Fibroblast of upper back skin (primary cell): ENCODE data around the gene MFN2.

Experiments
- DNase-seq: peaks from one replicate; pipeline ENCODE4 v3.0.0-alpha.2; 2013

MFN2 gene

GRCh38 chr1:11960715-11961114, 19.5 kb upstream of the MFN2 start:
- DNase-seq = no peak

- DNase-seq = no peak
Measured at GRCh38 chr1:11961230-11961629, 19.0 kb upstream of the MFN2 start.

DNA sequence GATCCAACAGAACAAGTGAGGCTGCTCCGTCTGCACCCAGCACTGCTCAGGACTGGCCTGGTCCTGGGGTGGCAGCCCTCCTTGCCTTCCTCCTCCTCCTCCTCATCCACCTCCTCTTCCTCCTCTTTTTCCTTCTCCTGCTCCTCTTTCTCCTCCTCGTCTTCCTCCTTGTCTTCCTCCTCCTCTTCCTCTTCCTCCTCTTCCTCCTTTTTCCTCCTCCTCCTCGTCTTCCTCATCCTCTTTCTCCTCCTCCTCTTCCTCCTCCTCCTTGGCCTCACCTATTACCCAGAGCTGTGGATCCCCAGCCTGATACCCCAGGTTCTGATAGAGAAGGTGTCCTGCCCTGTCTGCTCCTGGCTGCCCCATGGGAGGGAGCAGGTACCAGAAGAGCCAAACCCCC, 16.6 kb upstream of the MFN2 start:
- no peak for DNase-seq

GRCh38 chr1:11964656-11965055, 15.6 kb upstream of the MFN2 start:
- DNase-seq = no peak

DNA sequence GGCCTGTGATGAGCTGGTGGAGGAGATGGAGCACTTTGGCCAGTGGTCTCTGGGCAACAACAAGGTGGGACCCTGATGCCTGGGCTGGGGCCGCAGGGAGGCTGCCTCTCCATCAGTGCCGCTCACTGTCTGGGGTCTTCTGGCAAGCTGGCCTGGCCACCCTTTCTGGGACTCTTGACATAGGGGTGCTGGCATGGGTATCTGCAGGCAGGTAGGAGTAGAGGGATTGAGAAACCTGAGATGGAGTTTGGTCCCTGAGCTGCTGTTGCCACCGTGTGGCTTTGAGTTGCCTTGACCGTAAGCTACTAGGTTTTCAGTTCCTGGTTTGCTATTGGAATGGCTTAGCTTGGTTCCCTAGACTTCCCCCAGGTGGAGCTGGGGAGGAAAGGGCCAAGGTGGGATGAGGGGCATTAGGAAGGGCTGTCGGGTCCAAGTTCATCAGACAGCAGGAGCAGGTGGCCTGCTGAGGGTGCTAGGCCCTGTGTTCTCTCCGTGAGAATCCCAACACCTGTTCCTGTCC, 13.2 kb upstream of the MFN2 start:
- DNase-seq = peak; percentile 27

DNA sequence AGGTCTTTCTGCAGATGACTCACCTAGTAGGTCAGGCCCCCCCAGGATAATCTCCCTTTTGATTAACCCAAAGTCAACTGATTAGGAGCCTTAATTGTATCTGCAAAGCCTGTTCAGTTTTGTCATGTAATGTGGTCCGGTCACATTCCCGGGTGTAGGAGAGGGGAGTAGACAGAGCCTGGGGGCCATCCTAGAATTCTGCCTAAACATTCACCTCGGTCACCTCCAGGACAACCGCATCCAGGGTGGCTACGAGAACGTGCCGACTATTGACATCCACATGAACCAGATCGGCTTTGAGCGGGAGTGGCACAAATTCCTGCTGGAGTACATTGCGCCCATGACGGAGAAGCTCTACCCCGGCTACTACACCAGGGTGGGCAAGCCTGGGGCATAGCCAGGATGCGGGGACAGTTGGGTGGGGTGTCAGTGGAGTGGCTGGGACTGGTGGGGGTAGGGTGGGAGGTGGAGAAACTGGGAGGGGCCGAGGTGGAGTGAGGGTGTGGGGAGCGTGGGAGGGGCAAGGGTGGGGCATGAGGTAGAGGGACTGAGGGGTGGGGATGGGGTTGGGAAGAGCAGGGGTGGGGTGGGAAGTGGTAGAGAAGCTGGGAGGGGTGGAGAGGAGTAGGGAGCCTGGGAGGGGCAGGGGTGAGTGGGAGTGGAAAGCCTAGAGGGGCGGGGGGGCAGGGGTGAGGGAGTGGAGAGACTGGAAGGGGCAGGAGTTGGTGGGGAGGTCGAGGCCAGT, 9.6 kb upstream of the MFN2 start:
- no peak for DNase-seq

DNA sequence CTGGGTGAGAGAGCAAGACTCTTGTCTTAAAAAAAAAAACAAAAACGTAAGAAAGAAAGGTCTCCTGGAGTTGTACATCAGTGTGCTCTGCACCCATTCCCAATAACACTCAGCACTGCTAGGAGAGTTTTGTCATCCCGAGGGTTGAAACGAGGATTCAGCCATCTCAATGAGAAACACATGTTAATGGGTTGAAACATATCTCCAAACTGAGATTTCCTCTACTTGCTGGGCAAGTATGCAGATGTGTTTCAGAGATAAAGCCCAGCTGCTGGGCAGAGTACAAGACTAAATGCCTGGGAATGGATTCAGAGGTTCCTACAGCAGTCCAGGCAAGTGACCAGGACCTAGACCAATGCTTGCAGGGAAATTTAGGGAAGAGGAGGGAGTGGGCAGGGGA, 2.6 kb upstream of the MFN2 start:
- peak; percentile 43 for DNase-seq

DNA sequence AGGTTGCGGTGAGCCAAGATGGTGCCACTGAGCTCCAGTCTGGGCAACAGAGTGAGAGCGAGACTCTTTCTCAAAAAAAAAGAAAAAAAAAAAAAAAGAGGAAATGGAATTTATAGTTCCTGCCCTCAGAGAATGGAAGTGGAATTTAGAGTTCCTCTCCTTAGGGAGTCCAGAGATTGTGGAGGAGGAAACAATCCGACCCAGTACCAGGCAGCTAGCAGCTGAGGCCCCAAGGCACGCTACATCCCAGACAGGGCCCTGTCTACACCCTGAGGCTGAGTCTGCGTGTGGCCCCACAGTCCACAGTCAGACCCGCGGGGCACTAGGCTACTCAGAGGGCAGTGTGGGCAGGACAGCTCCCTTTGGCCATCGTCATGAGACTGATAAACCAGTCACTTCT, 1.9 kb upstream of the MFN2 start:
- no peak for DNase-seq

GRCh38 chr1:11979028-11979850, 1.0 kb upstream of the MFN2 start:
- DNase-seq = no peak

GRCh38 chr1:11980676-11980972, 380 bp downstream of the MFN2 start:
- DNase-seq = no peak

GRCh38 chr1:11981378-11982009, 1.2 kb downstream of the MFN2 start:
- DNase-seq = no peak

- DNase-seq = no peak
Measured at GRCh38 chr1:11982010-11982392, 1.8 kb downstream of the MFN2 start.

DNA sequence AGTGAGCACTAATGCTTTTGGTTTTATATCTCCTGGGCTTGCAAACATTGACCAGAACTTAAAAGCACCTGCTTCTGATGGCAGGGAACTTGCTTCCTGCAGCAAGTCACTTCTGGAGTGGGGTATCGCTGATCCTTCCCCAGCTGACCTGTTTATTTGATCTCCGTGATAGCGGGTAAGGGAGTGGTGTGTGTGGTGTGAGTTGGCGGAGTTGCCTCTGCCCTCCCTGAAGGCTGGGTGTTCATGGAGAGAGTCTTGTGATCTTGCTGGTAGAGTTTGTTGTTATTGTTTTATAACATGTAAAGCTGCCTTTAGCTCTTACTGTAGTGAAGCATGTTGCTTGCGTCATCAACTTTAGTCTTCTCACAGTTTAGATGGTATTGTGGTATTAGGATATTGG, 3.9 kb downstream of the MFN2 start:
- no peak for DNase-seq

- DNase-seq = no peak
Measured at GRCh38 chr1:11984576-11984975, 4.3 kb downstream of the MFN2 start.

- DNase-seq = no peak
Measured at GRCh38 chr1:11985171-11985570, 4.9 kb downstream of the MFN2 start.

- peak; percentile 66 for DNase-seq
Measured at GRCh38 chr1:11985851-11986250, 5.6 kb downstream of the MFN2 start.

GRCh38 chr1:11989669-11990068, 9.4 kb downstream of the MFN2 start:
- no peak for DNase-seq

- no peak for DNase-seq
Measured at GRCh38 chr1:11990303-11991032, 10.2 kb downstream of the MFN2 start.

- DNase-seq = no peak
Measured at GRCh38 chr1:11991969-11992676, 11.9 kb downstream of the MFN2 start.

GRCh38 chr1:11997081-11997850, 17.0 kb downstream of the MFN2 start:
- no peak for DNase-seq

DNA sequence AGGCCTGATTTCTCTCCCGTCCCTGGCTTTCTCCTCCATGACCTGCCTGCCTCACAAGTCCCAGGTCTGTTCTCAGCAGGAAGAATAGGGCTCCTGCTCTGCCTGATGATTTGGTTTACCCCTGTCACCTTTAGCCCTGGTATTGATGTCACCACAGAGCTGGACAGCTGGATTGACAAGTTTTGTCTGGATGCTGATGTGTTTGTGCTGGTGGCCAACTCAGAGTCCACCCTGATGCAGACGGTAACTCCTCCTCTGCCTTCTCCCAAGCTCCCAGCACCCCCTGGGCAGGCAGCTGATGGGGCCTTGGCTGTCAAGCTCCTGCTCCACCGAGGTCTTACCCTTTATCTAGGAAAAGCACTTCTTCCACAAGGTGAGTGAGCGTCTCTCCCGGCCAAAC, 18.4 kb downstream of the MFN2 start:
- no peak for DNase-seq

DNA sequence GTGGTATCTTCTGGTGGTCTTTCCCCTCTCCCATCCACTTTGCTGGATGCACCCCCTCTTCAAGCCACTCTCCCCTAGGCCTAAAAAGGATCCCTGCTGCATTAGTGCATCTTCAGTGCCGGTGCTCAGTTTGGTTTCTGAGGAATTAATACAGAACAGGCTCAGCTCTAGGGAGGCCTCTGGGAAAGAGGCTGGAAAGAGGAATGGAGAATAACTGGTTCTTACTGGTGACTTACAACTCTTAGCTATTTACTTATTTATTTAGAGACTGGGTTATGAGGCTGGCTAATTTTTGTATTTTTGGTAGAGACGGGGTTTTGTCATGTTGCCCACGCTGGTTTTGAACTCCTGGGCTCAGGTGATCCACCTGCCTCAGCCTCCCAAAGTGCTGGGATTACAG, 19.0 kb downstream of the MFN2 start:
- DNase-seq = no peak
